ENCODE results near the gene KMO.

Gene KMO

DNA sequence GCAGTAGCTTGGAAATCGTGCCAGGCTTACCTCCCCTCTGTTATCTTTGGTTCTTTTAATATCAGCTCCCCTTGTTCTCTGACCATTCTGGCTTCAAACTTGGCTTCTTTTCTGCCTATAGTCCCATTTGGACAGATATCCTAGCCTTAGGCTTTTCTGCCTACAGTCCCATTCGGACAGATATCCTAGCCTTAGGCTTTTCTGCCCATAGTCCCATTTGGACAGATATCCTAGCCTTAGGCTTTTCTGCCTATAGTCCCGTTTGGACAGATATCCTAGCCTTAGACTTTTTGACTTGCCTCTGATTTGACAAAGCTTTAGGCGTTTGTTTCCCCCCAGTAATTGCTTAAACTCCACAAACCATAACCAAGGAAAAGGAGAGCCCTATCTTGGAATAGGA, 82.4 kb downstream of the KMO start:
- H3K4me3 ChIP-seq (ENCODE audit: low read length), result no peak overlapping the region
- no peak for DNase-seq (ENCODE audit: low read depth, low spot score)

GRCh38 chr1:241615043-241615974, 83.1 kb downstream of the KMO start:
- DNase-seq (ENCODE audit: low read depth, low spot score), result no peak
- no peak overlapping the region for H3K4me3 ChIP-seq (ENCODE audit: low read length)

DNA sequence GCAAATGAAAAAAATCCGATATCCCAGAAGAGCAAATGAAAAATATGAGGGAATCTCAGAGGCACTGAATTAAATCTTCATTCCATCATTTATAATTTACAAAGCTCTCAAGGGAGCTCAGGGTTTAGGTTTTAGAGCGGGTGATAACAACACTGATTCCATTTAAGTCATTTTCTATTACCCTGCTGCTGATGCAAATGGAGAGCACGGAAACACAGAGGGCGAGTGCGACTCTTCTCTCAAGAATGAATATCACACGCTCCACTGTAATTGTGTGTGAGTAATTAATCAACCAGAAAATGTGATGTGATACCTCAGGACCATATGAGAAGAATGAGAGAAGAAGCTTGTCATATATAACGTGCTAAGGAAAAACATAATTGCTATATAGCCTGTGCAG, 85.2 kb downstream of the KMO start:
- H3K4me3 ChIP-seq (ENCODE audit: low read length), result no peak overlapping the region
- no peak for DNase-seq (ENCODE audit: low read depth, low spot score)

- no peak for DNase-seq (ENCODE audit: low read depth, low spot score)
- no peak overlapping the region for H3K4me3 ChIP-seq (ENCODE audit: low read length)
Measured at GRCh38 chr1:241622669-241623068, 90.5 kb downstream of the KMO start.

DNA sequence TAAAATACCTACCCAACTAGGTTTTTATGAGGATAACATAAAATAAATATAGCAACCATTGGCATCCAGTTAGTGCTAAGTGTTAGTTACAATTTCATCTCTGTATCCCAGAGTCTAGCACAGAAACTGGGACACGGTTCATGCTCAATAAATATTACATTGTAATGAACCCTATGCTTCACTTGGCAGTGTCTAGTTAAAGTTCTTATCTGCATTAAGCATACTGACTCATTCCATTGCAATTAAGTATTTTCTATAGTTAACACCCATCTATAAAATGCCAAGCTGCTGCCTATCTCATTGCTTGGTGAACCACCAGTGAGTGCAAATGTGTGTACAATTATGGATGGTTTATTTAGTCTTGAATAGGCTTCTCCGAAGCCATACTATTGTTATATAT, 92.8 kb downstream of the KMO start:
- no peak overlapping the region for H3K4me3 ChIP-seq (ENCODE audit: low read length)
- no peak for DNase-seq (ENCODE audit: low read depth, low spot score)

DNA sequence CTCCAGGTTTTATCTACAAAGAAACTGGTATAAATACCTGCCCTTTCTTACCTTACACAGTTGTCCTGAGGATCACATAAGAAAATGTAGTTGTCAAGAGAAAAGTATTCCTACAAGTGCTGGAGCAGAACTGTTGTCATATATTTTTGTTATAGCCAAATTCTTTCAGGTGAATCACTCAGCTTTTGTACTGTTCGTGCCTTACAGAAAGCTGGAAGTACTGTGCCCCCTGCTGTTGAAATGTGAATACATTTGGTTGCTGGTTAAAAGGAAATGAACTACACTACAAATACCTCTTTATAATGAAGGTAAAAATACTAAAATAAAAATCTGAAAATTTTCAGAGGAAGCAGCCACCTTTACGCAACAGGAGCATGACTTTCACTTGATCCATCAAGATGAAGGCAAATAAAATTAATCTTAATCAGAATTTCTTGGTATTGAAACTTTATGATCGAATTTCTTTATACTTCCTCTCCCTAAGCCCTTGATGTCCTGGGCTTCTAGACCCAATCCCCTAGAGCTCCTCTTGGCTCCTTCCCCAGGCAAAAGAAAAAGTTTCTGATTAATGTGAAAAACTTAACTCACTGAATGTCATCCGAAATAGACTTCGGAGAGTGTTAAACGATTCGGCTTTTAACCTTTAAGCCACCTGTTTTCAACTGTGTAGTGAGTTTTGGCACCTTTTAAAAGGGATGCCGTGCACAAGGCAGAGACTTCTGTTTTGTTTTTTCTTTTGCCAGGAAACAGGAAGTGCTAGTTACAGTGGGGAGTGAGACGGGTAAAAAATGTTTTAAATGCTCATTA, 95.5 kb downstream of the KMO start:
- DNase-seq (ENCODE audit: low read depth, low spot score), result peak; percentile 58
- H3K4me3 ChIP-seq (ENCODE audit: low read length), result no peak overlapping the region

- no peak for DNase-seq (ENCODE audit: low read depth, low spot score)
- H3K4me3 ChIP-seq (ENCODE audit: low read length), result no peak overlapping the region
Measured at GRCh38 chr1:241630005-241630404, 97.8 kb downstream of the KMO start.

- no peak for DNase-seq (ENCODE audit: low read depth, low spot score)
- no peak overlapping the region for H3K4me3 ChIP-seq (ENCODE audit: low read length)
Measured at GRCh38 chr1:241630476-241630875, 98.3 kb downstream of the KMO start.

DNA sequence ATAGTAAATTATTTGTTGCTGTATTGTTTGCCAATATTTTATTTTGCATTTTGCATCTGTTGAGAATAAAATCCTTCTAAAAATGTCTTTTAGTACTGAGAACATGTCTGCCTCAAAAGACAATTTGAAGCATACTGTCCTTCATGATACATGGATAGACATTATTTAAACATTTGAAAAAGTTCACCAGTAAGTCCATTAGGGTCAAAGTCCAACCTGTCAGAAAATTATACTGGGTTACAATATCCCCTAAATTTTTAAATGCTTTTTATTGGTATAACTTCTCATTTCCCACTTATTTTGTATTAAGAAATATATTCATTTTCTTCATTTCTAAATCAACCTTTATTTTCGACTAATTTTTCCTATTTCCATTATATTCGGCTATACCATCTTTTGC, 98.7 kb downstream of the KMO start:
- DNase-seq (ENCODE audit: low read depth, low spot score), result no peak
- H3K4me3 ChIP-seq (ENCODE audit: low read length), result no peak overlapping the region

DNA sequence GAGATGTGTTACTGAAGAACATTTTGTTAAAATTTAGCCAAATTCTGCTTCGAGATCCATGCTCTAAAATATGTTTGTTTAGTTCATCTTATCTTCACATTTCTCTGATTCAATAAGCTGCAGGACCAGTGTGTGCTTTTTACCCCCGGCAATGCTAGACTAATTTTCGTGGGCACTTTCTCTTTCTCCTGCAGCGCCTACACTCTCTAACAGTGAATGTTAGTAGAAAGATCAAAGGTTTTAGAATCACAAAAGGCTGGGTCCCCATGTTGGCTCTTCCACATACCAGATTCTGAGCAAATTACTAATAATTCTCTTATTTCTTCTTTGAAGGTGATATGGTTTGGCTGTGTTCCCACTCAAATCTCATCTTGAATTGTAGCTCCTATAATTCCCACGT, 99.5 kb downstream of the KMO start:
- H3K4me3 ChIP-seq (ENCODE audit: low read length), result no peak overlapping the region

GRCh38 chr1:241632987-241633386, 100.8 kb downstream of the KMO start:
- no peak for DNase-seq (ENCODE audit: low read depth, low spot score)
- H3K4me3 ChIP-seq (ENCODE audit: low read length), result no peak overlapping the region

More for the DNA sequence above, 99.5 kb downstream of the KMO start:
- DNase-seq (ENCODE audit: low read depth, low spot score), result no peak

DNA sequence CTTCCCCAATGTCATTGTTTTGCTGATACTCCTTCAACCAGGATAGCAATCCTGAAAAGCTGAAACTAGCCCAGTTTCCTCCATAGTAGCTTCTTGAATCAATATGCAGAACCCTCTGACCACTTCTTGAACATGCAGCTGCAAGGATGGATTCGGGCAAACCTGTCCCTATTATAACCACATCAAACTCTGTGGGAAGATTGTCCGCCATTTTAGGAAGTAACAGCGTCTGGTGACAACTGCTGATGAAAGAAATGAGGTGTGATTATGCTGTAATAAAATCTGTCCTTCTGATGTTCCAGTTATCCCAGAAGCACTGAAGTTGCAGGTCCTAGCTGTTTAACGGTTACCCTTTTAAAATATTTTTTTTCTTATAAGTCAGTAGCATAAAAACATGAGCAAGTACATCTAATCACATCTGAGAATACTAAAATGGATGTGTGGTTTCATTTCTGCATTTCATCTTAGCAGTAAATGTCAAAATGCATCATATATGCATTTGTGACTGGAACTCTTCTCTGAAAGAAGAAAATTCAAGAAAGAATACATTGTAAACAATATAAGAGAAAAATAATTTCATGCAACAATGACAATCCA, 103.5 kb downstream of the KMO start:
- peak; percentile 79 for DNase-seq (ENCODE audit: low read depth, low spot score)
- 0 out of 2 replicates have a peak overlapping the region, but pooled peaks have one; percentile 1 for H3K4me3 ChIP-seq (ENCODE audit: low read length)

GRCh38 chr1:241636291-241636690, 104.1 kb downstream of the KMO start:
- no peak for DNase-seq (ENCODE audit: low read depth, low spot score)
- no peak overlapping the region for H3K4me3 ChIP-seq (ENCODE audit: low read length)

GRCh38 chr1:241637046-241637590, 104.9 kb downstream of the KMO start:
- no peak for DNase-seq (ENCODE audit: low read depth, low spot score)
- no peak overlapping the region for H3K4me3 ChIP-seq (ENCODE audit: low read length)

DNA sequence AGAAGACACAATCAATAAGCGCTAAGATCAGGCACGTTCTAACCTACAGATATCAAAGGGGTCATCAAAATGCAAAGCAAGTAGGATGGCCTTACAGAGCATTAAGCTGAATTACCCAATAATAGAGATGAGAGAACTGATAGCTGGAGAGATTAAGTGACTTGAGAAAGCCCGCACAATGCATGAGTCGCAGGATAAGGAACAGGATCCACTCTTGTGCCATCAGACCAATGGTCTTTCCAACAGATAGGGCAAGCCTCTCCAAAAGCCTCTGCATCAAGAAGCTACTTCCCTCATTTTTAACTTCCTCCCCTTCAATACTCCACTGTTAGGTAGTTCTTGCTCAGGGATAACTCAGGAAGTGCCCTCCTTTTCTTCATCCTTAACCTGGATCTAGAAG, 105.4 kb downstream of the KMO start:
- no peak for DNase-seq (ENCODE audit: low read depth, low spot score)
- H3K4me3 ChIP-seq (ENCODE audit: low read length), result no peak overlapping the region

DNA sequence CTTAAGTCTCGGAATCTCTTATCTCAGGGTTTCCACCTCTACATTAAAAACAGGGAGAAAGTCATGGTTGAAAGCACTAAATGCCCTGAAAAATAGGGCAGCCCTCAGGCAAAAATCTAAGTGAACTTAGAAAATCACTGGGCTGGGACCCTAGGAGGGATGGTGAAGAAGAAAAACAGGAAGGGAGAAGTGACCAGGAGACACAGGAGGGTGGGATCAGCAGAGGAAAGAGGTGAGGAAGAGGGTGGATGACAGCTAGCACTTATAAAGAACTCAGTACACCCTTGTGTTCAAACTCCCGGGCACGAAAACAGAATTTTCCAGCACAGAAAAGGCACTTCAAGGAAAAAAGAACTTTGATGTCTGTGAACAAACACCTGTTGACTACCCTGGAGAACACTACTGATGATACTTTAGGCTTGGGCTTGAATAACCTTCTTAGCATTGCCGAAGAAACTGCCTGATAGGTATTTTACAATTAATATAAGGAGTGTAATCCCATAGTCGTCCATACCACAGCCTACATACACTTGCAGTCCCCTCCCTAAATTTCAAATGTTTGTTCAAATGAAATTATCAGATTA, 106.0 kb downstream of the KMO start:
- no peak for DNase-seq (ENCODE audit: low read depth, low spot score)
- no peak overlapping the region for H3K4me3 ChIP-seq (ENCODE audit: low read length)

DNA sequence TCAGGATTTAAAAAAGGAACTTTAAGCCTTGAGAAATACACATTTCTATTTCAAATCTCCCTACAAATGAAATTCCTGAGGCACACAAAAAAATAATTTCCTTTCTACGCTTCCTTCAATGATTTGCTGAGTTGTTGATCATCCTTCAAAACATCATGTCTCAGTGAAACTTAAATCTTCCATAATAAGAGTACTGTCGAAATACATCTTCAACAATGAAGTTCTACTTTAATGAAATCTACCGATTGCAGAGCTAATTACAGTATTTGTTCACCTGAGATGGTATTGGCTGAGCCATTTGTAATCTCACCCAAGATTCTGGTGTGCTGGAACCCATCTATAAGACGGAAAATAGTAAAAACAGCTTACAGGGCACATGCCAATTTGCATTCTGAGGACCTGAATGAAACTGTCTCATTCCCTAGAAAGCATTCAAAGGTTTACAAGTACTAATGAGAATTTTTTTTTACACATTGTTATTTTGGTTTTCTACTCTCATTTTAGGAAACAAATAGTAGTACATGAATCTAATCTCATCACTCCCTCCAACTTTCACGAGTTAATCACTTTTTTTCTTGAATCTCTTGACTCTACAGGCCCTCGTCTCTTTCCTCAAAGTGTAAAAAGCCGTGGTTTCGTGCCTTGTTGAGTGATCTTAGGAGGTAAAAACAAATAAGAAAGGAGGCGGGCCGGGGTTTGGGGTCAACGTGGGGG, 106.9 kb downstream of the KMO start:
- DNase-seq (ENCODE audit: low read depth, low spot score), result no peak
- peak overlapping the region; percentile 75 for H3K4me3 ChIP-seq (ENCODE audit: low read length)

- peak overlapping the region; percentile 75 for H3K4me3 ChIP-seq (ENCODE audit: low read length)
- no peak for DNase-seq (ENCODE audit: low read depth, low spot score)
Measured at GRCh38 chr1:241639623-241640148, 107.5 kb downstream of the KMO start.

Data from Jurkat, Clone E6-1 (cell line).